Immature natural killer cell (primary cell): Measurements from ENCODE around the gene DYNLT3. TPM values are rescaled to one million over a fixed set of nuclear protein-coding genes. Genes with fewer than 3 reads are reported as not detected.
A peak's percentile ranks its signal among the peaks of the same experiment; 100 is the strongest.

Source experiments
- DNase-seq, 3 donors: peaks; one replicate each; pipeline ENCODE4 v3.0.0; 2022; ENCODE audit warnings: mixed read lengths in 1 of 3
- H3K27ac Mint-ChIP-seq, 6 donors: one replicate each; pipeline ENCODE4 v1.8.0; 2020; ENCODE audit warnings: mixed read lengths in 6 of 6, mild to moderate bottlenecking in 5 of 6, inconsistent platforms in 4 of 6, moderate library complexity in 3 of 6
- H3K27me3 Mint-ChIP-seq, 3 donors: one replicate each; pipeline ENCODE4 v1.8.0; 2020 to 2021; ENCODE audit warnings: low read depth in 3 of 3, mild to moderate bottlenecking in 3 of 3, mixed read lengths in 3 of 3, moderate library complexity in 3 of 3, inconsistent platforms in 1 of 3
- H3K36me3 Mint-ChIP-seq, 3 donors: one replicate each; pipeline ENCODE4 v1.8.0; 2020; ENCODE audit warnings: mixed read lengths in 3 of 3, inconsistent platforms in 2 of 3, mild to moderate bottlenecking in 2 of 3
- H3K4me1 Mint-ChIP-seq, 2 donors: one replicate each; pipeline ENCODE4 v1.8.0; 2020; ENCODE audit warnings: inconsistent platforms in 2 of 2, mild to moderate bottlenecking in 2 of 2, mixed read lengths in 2 of 2, moderate library complexity in 1 of 2
- H3K4me3 Mint-ChIP-seq, 5 donors: one replicate each; pipeline ENCODE4 v1.8.0; 2020; ENCODE audit warnings: mild to moderate bottlenecking in 5 of 5, mixed read lengths in 5 of 5, inconsistent platforms in 3 of 5, moderate library complexity in 3 of 5
- H3K9me3 Mint-ChIP-seq, 6 donors: one replicate each; pipeline ENCODE4 v1.8.0; 2020; ENCODE audit warnings: mild to moderate bottlenecking in 6 of 6, mixed read lengths in 6 of 6, inconsistent platforms in 4 of 6, moderate library complexity in 3 of 6
- polyA plus RNA-seq, 3 donors: library from polyadenylated mRNA; unstranded; fragments of 300-500 nt; fragmentation: Illumina TruSeq; gene quantifications; one replicate each; pipeline ENCODE4 v1.2.3, GENCODE V29; 2021

DYNLT3 gene
- polyA plus RNA-seq, 3 donors from 2014 or later = 24.4 to 43.0 (median 26.5) TPM

DNA sequence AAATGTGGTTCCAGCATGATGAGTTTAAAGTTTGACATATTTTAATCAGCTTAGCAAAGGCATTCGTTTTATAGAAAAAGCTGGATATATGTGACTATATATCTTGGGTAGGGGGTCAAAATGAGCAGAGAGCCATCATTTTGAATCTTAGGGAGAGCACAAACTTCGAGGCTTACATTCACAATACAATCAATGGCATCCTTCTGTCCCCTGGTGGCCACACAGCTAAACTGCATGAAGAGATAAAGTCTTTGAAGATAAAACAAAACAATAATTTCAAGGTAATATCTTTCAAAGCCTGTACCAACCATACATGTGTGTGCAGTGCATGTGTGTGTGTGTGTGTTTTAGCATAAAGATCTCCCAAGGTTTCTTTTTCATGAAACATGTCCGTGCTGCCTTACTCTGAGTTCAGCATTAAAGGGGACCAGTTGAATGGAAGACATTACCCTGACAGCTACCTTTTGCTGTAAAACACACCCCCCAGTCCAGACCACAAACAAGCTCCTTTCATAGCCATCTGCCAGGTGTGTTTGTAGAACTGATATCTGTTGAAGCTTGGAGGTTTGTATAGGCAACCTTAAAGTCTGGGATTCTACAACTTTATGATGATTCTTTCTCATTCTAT lies 22.0 kb downstream of the DYNLT3 start:
- Mint-ChIP-seq H3K4me1 (peaks cover 14 to 16% of the 10 kb centered on the region in 2 donors), H3K27ac (no peak overlapping the region), H3K36me3 (no peaks in the 10 kb centered on the region), H3K9me3 (no peaks in the 10 kb centered on the region), H3K27me3 (peaks cover 0 to 2% (median 2%) of the 10 kb centered on the region in 3 donors), H3K4me3 (peak overlapping the region in 2 of 5 donors; percentile 15 to 22)
- peak; percentile 47 to 56 (median 48) for DNase-seq

- H3K9me3 Mint-ChIP-seq = no peaks in the 10 kb centered on the region
- H3K27me3 Mint-ChIP-seq = peaks cover 0 to 2% (median 2%) of the 10 kb centered on the region in 3 donors
- H3K36me3 Mint-ChIP-seq = no peaks in the 10 kb centered on the region
- peaks cover 14% of the 10 kb centered on the region in 2 donors for H3K4me1 Mint-ChIP-seq
- no peak for DNase-seq
- no peak overlapping the region for H3K27ac Mint-ChIP-seq
- no peak overlapping the region for H3K4me3 Mint-ChIP-seq
These were observed 22.7 kb downstream of the DYNLT3 start for GRCh38 chrX:37824491-37825214.

DNA sequence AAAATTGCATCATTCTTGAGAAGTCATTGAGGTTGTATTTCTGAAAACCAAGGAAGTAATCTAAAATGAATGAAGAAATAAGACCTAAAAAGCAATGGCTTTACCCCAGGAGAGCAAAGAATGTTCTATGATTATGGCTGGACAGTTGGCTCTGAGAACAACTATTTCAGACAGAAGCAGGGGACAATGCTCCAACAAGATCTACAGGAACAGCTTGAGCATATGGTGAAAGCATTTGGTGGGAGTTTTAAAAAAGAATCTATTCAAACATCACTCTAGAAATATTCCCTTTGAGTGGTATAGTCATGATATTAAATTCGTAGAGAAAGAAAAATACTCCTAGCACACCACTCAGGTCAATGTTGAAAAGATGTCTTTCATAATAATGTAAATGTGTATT lies 26.7 kb downstream of the DYNLT3 start:
- Mint-ChIP-seq H3K27ac (no peak overlapping the region), H3K4me1 (peaks cover 13 to 14% of the 10 kb centered on the region in 2 donors), H3K36me3 (no peaks in the 10 kb centered on the region), H3K4me3 (no peak overlapping the region), H3K9me3 (peaks cover 0 to 2% (median 0%) of the 10 kb centered on the region in 6 donors), H3K27me3 (peaks cover 2 to 7% (median 5%) of the 10 kb centered on the region in 3 donors)
- DNase-seq = no peak

GRCh38 chrX:37818031-37818430 lies 29.3 kb downstream of the DYNLT3 start:
- Mint-ChIP-seq H3K4me1 (no peaks in the 10 kb centered on the region), H3K36me3 (no peaks in the 10 kb centered on the region), H3K27me3 (peaks cover 2 to 7% (median 7%) of the 10 kb centered on the region in 3 donors), H3K4me3 (no peak overlapping the region), H3K27ac (no peak overlapping the region), H3K9me3 (peaks cover 0 to 2% (median 0%) of the 10 kb centered on the region in 6 donors)
- no peak for DNase-seq

DNA sequence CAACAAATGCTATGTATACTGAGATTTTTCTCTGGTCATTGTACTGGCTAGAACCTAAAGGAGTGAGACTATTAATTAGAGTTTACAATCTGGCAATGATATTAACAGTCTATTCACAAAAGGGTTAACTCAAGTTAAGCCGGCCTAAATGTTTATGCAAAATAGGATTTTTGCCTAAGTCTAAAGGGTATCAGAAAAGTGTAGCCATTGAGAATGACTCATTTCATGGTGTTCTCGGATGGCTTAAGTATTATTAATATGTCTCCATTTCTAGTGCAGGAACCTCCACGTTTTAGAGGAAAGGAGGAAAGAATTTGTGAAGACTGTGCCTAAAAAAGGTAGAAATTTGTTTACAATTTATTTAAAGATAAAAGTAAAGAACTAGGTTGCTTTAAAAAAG lies 29.8 kb downstream of the DYNLT3 start:
- Mint-ChIP-seq H3K27ac (no peak overlapping the region), H3K4me1 (no peaks in the 10 kb centered on the region), H3K36me3 (no peaks in the 10 kb centered on the region), H3K9me3 (peaks cover 0 to 2% (median 0%) of the 10 kb centered on the region in 6 donors), H3K4me3 (no peak overlapping the region), H3K27me3 (peaks cover 2 to 7% (median 7%) of the 10 kb centered on the region in 3 donors)
- no peak for DNase-seq

DNA sequence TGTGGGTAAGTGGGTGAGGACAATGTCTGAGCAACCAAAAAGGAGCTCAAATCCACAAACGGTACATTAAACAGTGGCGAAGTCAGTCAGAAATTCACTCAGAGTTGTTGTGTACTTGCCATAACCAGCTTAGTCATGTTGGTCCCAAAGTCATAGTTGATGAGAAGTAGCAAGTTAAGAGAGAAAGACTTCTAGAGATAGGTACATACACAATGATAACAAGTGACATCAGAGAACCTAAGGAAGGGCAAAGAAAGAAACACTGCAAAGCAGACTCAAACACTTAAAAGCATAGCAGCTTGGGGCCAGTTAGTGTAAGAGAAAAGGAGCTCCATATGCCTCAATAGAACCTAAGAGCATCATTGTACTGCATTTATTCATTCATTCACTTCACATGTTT lies 30.2 kb downstream of the DYNLT3 start:
- no peak overlapping the region for H3K4me3 Mint-ChIP-seq
- H3K27ac Mint-ChIP-seq = no peak overlapping the region
- DNase-seq = no peak
- no peaks in the 10 kb centered on the region for H3K4me1 Mint-ChIP-seq
- peaks cover 0 to 2% (median 0%) of the 10 kb centered on the region in 6 donors for H3K9me3 Mint-ChIP-seq
- H3K36me3 Mint-ChIP-seq = no peaks in the 10 kb centered on the region
- peaks cover 2 to 8% (median 7%) of the 10 kb centered on the region in 3 donors for H3K27me3 Mint-ChIP-seq

DNA sequence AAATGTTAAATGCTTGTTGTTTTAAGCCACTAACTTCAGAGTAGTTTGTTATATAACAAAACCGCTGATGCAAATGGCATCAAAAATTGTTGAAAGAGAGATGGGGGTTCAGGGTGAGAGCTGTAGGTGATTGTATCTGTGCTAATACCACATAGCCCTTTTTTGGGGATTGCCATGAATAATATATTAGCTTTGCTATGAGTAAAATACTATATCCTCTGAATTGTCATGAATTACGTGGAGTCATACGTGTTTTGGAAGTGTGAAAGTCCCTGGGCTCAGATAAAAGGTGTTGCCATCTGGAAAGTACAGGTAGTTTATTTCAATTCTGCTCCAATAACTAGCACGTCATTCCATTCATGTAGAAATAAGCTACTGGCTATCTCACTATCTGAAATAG lies 30.6 kb downstream of the DYNLT3 start:
- peaks cover 0 to 2% (median 0%) of the 10 kb centered on the region in 6 donors for H3K9me3 Mint-ChIP-seq
- no peak overlapping the region for H3K4me3 Mint-ChIP-seq
- peaks cover 2 to 10% (median 7%) of the 10 kb centered on the region in 3 donors for H3K27me3 Mint-ChIP-seq
- no peak overlapping the region for H3K27ac Mint-ChIP-seq
- H3K4me1 Mint-ChIP-seq = no peaks in the 10 kb centered on the region
- no peaks in the 10 kb centered on the region for H3K36me3 Mint-ChIP-seq
- no peak for DNase-seq

DNA sequence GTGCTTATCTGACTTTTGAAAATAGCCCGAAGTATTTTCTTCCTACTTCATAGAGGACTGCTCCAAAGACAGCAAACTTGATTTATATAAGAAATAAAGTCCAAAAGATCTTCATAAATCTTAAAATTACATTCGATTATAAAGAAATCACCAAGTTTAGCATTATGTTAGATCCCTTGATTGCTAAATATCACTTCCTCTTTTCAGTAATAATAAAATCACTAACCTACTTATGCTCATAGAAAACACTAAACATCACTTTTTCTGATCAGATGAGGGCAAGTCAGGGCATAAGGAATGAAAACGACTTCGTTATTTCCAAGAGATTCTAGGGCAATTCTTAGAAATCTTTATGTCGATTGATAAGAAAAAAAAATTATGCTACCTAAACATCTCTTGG lies 32.0 kb downstream of the DYNLT3 start:
- no peak overlapping the region for H3K4me3 Mint-ChIP-seq
- no peak for DNase-seq
- H3K36me3 Mint-ChIP-seq = no peaks in the 10 kb centered on the region
- no peaks in the 10 kb centered on the region for H3K4me1 Mint-ChIP-seq
- H3K27me3 Mint-ChIP-seq = peaks cover 2 to 9% (median 7%) of the 10 kb centered on the region in 3 donors
- H3K27ac Mint-ChIP-seq = no peak overlapping the region
- H3K9me3 Mint-ChIP-seq = peaks cover 0 to 2% (median 0%) of the 10 kb centered on the region in 6 donors

- no peak for DNase-seq
- peaks cover 0 to 2% (median 0%) of the 10 kb centered on the region in 6 donors for H3K9me3 Mint-ChIP-seq
- no peaks in the 10 kb centered on the region for H3K36me3 Mint-ChIP-seq
- no peak overlapping the region for H3K4me3 Mint-ChIP-seq
- H3K4me1 Mint-ChIP-seq = no peaks in the 10 kb centered on the region
- H3K27ac Mint-ChIP-seq = no peak overlapping the region
- H3K27me3 Mint-ChIP-seq = peaks cover 0 to 8% (median 7%) of the 10 kb centered on the region in 3 donors
These were observed 33.8 kb downstream of the DYNLT3 start for GRCh38 chrX:37813570-37813969.

GRCh38 chrX:37812110-37812509 lies 35.3 kb downstream of the DYNLT3 start:
- Mint-ChIP-seq H3K4me1 (no peaks in the 10 kb centered on the region), H3K27me3 (peaks cover 0 to 8% (median 7%) of the 10 kb centered on the region in 3 donors), H3K9me3 (peaks cover 0 to 2% (median 0%) of the 10 kb centered on the region in 6 donors), H3K27ac (no peak overlapping the region), H3K4me3 (no peak overlapping the region), H3K36me3 (no peaks in the 10 kb centered on the region)
- DNase-seq = no peak

DNA sequence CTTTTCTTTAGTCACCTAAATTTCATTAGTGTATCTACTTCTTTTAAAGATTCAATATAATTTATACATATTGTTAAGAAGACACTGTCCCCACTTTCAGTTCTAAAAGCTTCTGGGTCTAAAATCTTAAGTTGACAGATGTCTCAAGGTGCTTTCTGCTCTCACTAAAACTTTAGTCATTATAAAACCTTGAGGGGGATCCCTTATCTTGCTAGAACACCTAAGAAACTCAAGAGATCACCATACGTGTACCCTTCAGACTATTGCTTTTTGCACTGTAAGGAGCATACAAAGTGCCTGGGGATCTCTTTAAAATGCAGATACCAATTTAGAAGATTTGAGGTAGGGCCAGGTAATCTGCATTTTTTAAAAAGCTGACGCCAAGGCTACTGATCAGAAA lies 37.4 kb downstream of the DYNLT3 start:
- DNase-seq = no peak
- Mint-ChIP-seq H3K4me1 (no peaks in the 10 kb centered on the region), H3K9me3 (no peaks in the 10 kb centered on the region), H3K27ac (no peak overlapping the region), H3K36me3 (no peaks in the 10 kb centered on the region), H3K27me3 (peaks cover 0 to 5% (median 4%) of the 10 kb centered on the region in 3 donors), H3K4me3 (no peak overlapping the region)

DNA sequence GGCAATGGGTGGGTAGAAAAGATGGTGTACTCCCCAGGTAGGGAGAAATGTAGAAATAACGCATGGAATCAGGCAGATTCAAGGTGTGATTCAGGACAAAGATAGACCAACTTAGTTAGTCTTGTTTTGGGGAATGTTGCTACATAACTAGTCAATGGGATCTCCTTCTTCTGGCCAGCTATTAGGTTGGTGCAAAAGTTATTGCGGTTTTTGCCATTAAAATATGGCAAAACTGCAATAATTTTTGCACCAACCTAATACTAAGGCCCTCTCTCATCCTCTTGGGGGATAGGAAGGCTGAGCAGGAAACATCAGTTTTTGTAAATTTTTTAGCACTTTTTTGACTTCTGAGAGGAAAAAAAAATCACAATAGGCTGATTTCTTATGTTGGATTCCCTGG lies 44.3 kb downstream of the DYNLT3 start:
- Mint-ChIP-seq H3K9me3 (peaks cover 0 to 2% (median 0%) of the 10 kb centered on the region in 6 donors), H3K4me3 (no peak overlapping the region), H3K27me3 (peaks cover 2 to 6% (median 3%) of the 10 kb centered on the region in 3 donors), H3K4me1 (no peaks in the 10 kb centered on the region), H3K36me3 (no peaks in the 10 kb centered on the region), H3K27ac (no peak overlapping the region)
- DNase-seq = no peak

- Mint-ChIP-seq H3K4me1 (no peaks in the 10 kb centered on the region), H3K36me3 (no peaks in the 10 kb centered on the region), H3K4me3 (no peak overlapping the region), H3K27ac (no peak overlapping the region), H3K27me3 (peaks cover 2 to 6% (median 3%) of the 10 kb centered on the region in 3 donors), H3K9me3 (peaks cover 0 to 2% (median 0%) of the 10 kb centered on the region in 6 donors)
- no peak for DNase-seq
These were observed 45.3 kb downstream of the DYNLT3 start for GRCh38 chrX:37802028-37802427.

GRCh38 chrX:37800717-37801116 lies 46.7 kb downstream of the DYNLT3 start:
- Mint-ChIP-seq H3K27ac (no peak overlapping the region), H3K4me3 (no peak overlapping the region), H3K9me3 (peaks cover 0 to 2% (median 0%) of the 10 kb centered on the region in 6 donors)

More at GRCh38 chrX:37800717-37801116, 46.7 kb downstream of the DYNLT3 start:
- H3K27me3 Mint-ChIP-seq = peaks cover 2 to 6% (median 3%) of the 10 kb centered on the region in 3 donors
- DNase-seq = no peak
- H3K4me1 Mint-ChIP-seq = peaks cover 0 to 3% of the 10 kb centered on the region in 2 donors
- H3K36me3 Mint-ChIP-seq = no peaks in the 10 kb centered on the region
